ENCODE data around the gene PLPPR5.

Gene PLPPR5

GRCh38 chr1:98991127-98992012, 13.3 kb downstream of the PLPPR5 start:
- Histone ChIP-seq H3K27ac (ENCODE audit: low read length) (no peak overlapping the region), H3K4me1 (ENCODE audit: low read length) (no peaks in the 10 kb centered on the region), H3K9ac (ENCODE audit: low read length) (no peak overlapping the region), H3K4me3 (ENCODE audit: low read length) (no peak overlapping the region), H3K9me3 (ENCODE audit: insufficient read depth, low read length) (no peaks in the 10 kb centered on the region), H4K20me1 (ENCODE audit: insufficient read depth, low read length) (no peaks in the 10 kb centered on the region), H3K79me2 (ENCODE audit: low read length) (no peaks in the 10 kb centered on the region), H3K4me2 (ENCODE audit: low read length) (no peak overlapping the region), H3K27me3 (ENCODE audit: low read depth, low read length) (no peaks in the 10 kb centered on the region), H3K36me3 (replicated peaks; ENCODE audit: low read depth, low read length) (no peaks in the 10 kb centered on the region), H2AFZ (ENCODE audit: low read depth, low read length) (no peak overlapping the region)
- TF ChIP-seq EZH2phosphoT487 (IDR thresholded peaks at IDR 0.05; ENCODE audit: low read depth) (no peak), CTCF (IDR thresholded peaks at IDR 0.05; ENCODE audit: low read depth, low read length) (peak; percentile 44)

- Histone ChIP-seq H3K4me3 (ENCODE audit: low read length) (no peak overlapping the region), H3K4me2 (ENCODE audit: low read length) (no peak overlapping the region), H3K36me3 (replicated peaks; ENCODE audit: low read depth, low read length) (no peaks in the 10 kb centered on the region), H3K9me3 (ENCODE audit: insufficient read depth, low read length) (no peaks in the 10 kb centered on the region), H3K4me1 (ENCODE audit: low read length) (no peaks in the 10 kb centered on the region), H3K9ac (ENCODE audit: low read length) (no peak overlapping the region), H3K79me2 (ENCODE audit: low read length) (no peaks in the 10 kb centered on the region), H4K20me1 (ENCODE audit: insufficient read depth, low read length) (no peaks in the 10 kb centered on the region), H3K27me3 (ENCODE audit: low read depth, low read length) (no peaks in the 10 kb centered on the region), H3K27ac (ENCODE audit: low read length) (no peak overlapping the region), H2AFZ (ENCODE audit: low read depth, low read length) (no peak overlapping the region)
- no peak for TF ChIP-seq EZH2phosphoT487 (IDR thresholded peaks at IDR 0.05; ENCODE audit: low read depth)
- TF ChIP-seq CTCF (IDR thresholded peaks at IDR 0.05; ENCODE audit: low read depth, low read length), result no peak
Measured at GRCh38 chr1:98989556-98989907, 15.1 kb downstream of the PLPPR5 start.

GRCh38 chr1:98988904-98989555, 15.6 kb downstream of the PLPPR5 start:
- Histone ChIP-seq H3K36me3 (replicated peaks; ENCODE audit: low read depth, low read length) (no peaks in the 10 kb centered on the region), H3K4me2 (ENCODE audit: low read length) (no peak overlapping the region), H2AFZ (ENCODE audit: low read depth, low read length) (no peak overlapping the region), H3K4me1 (ENCODE audit: low read length) (no peaks in the 10 kb centered on the region), H3K27me3 (ENCODE audit: low read depth, low read length) (no peaks in the 10 kb centered on the region), H3K79me2 (ENCODE audit: low read length) (no peaks in the 10 kb centered on the region), H3K4me3 (ENCODE audit: low read length) (no peak overlapping the region), H3K27ac (ENCODE audit: low read length) (no peak overlapping the region), H3K9me3 (ENCODE audit: insufficient read depth, low read length) (no peaks in the 10 kb centered on the region), H4K20me1 (ENCODE audit: insufficient read depth, low read length) (no peaks in the 10 kb centered on the region), H3K9ac (ENCODE audit: low read length) (no peak overlapping the region)
- TF ChIP-seq EZH2phosphoT487 (IDR thresholded peaks at IDR 0.05; ENCODE audit: low read depth) (no peak), CTCF (IDR thresholded peaks at IDR 0.05; ENCODE audit: low read depth, low read length) (no peak)

GRCh38 chr1:98985687-98986086, 19.0 kb downstream of the PLPPR5 start:
- Histone ChIP-seq H3K79me2 (ENCODE audit: low read length) (no peaks in the 10 kb centered on the region), H3K9me3 (ENCODE audit: insufficient read depth, low read length) (no peaks in the 10 kb centered on the region), H3K4me1 (ENCODE audit: low read length) (no peaks in the 10 kb centered on the region), H3K27me3 (ENCODE audit: low read depth, low read length) (no peaks in the 10 kb centered on the region), H3K4me2 (ENCODE audit: low read length) (no peak overlapping the region), H2AFZ (ENCODE audit: low read depth, low read length) (no peak overlapping the region), H4K20me1 (ENCODE audit: insufficient read depth, low read length) (no peaks in the 10 kb centered on the region), H3K4me3 (ENCODE audit: low read length) (no peak overlapping the region), H3K9ac (ENCODE audit: low read length) (no peak overlapping the region), H3K36me3 (replicated peaks; ENCODE audit: low read depth, low read length) (no peaks in the 10 kb centered on the region), H3K27ac (ENCODE audit: low read length) (no peak overlapping the region)
- TF ChIP-seq EZH2phosphoT487 (IDR thresholded peaks at IDR 0.05; ENCODE audit: low read depth) (no peak), CTCF (IDR thresholded peaks at IDR 0.05; ENCODE audit: low read depth, low read length) (no peak)
